Chondrocyte (in vitro differentiated cells): Measurements from ENCODE around the gene SOCS6. TPM values are rescaled to one million over a fixed set of nuclear protein-coding genes. Genes with fewer than 3 reads are reported as not detected.

ENCODE experiments used
- DNase-seq: peaks from one replicate; pipeline ENCODE4 v3.0.0; 2021; ENCODE audit warnings: mixed read lengths, low spot score
- H3K27ac Mint-ChIP-seq: one replicate; pipeline ENCODE4 v1.8.0; 2021; ENCODE audit warnings: mild to moderate bottlenecking, moderate library complexity, mixed read lengths; ENCODE audit not compliant: unreplicated experiment
- H3K27me3 Mint-ChIP-seq: 2 replicates; pipeline ENCODE4 v1.8.0; 2021; ENCODE audit warnings: low read depth, mixed read lengths
- H3K36me3 Mint-ChIP-seq: 2 replicates; pipeline ENCODE4 v1.8.0; 2021; ENCODE audit warnings: low read depth, mixed read lengths
- H3K4me1 Mint-ChIP-seq: 2 replicates; pipeline ENCODE4 v1.8.0; 2021; ENCODE audit warnings: low read depth, mild to moderate bottlenecking, mixed read lengths
- H3K4me3 Mint-ChIP-seq: one replicate; pipeline ENCODE4 v1.8.0; 2021; ENCODE audit warnings: mild to moderate bottlenecking, moderate library complexity, mixed read lengths; ENCODE audit not compliant: unreplicated experiment
- H3K9me3 Mint-ChIP-seq: 2 replicates; pipeline ENCODE4 v1.8.0; 2021; ENCODE audit warnings: low read depth, mixed read lengths
- CTCF ChIP-seq: fragments of 200-600 bp; sonication (generic); IDR thresholded peaks from 2 replicates; pipeline ENCODE4 v1.5.0; 2021; ENCODE audit warnings: antibody characterized with exemption, mild to moderate bottlenecking, moderate library complexity
- total RNA-seq: library from RNA; stranded (reverse); gene quantifications from 3 replicates; pipeline ENCODE4 v1.2.1, GENCODE V29; 2021

SOCS6 gene
- total RNA-seq, 1 donor from 2014 or later: 18.5 TPM

GRCh38 chr18:70299393-70299792, 10.5 kb downstream of the SOCS6 start:
- no peak for DNase-seq
- Mint-ChIP-seq H3K4me1 (peaks cover 34% of the 10 kb centered on the region), H3K9me3 (no peaks in the 10 kb centered on the region), H3K4me3 (no peak overlapping the region), H3K27ac (no peak overlapping the region), H3K27me3 (no peaks in the 10 kb centered on the region), H3K36me3 (no peaks in the 10 kb centered on the region)
- no peak for TF ChIP-seq CTCF

GRCh38 chr18:70301667-70302066, 12.8 kb downstream of the SOCS6 start:
- no peak for DNase-seq
- no peak overlapping the region for H3K27ac Mint-ChIP-seq

GRCh38 chr18:70308555-70309294, 19.9 kb downstream of the SOCS6 start:
- Mint-ChIP-seq H3K9me3 (peaks cover 3% of the 10 kb centered on the region), H3K27ac (no peak overlapping the region), H3K27me3 (no peaks in the 10 kb centered on the region), H3K36me3 (no peaks in the 10 kb centered on the region), H3K4me1 (peaks cover 15% of the 10 kb centered on the region), H3K4me3 (no peak overlapping the region)
- TF ChIP-seq CTCF: no peak
- no peak for DNase-seq

More at GRCh38 chr18:70301667-70302066, 12.8 kb downstream of the SOCS6 start:
- TF ChIP-seq CTCF: no peak
- Mint-ChIP-seq H3K36me3 (no peaks in the 10 kb centered on the region), H3K4me1 (peaks cover 11% of the 10 kb centered on the region), H3K27me3 (no peaks in the 10 kb centered on the region), H3K9me3 (no peaks in the 10 kb centered on the region), H3K4me3 (no peak overlapping the region)

- TF ChIP-seq CTCF: no peak
- H3K36me3 Mint-ChIP-seq: no peaks in the 10 kb centered on the region
- H3K4me3 Mint-ChIP-seq: no peak overlapping the region
- peaks cover 15% of the 10 kb centered on the region for H3K4me1 Mint-ChIP-seq
- peaks cover 3% of the 10 kb centered on the region for H3K9me3 Mint-ChIP-seq
- peak overlapping the region; percentile 45 for H3K27ac Mint-ChIP-seq
- H3K27me3 Mint-ChIP-seq: no peaks in the 10 kb centered on the region
- no peak for DNase-seq
Measured at GRCh38 chr18:70310560-70311320, 21.9 kb downstream of the SOCS6 start.

GRCh38 chr18:70311726-70312125, 22.9 kb downstream of the SOCS6 start:
- H3K27me3 Mint-ChIP-seq: no peaks in the 10 kb centered on the region
- peaks cover 3% of the 10 kb centered on the region for H3K9me3 Mint-ChIP-seq
- no peak for DNase-seq
- peaks cover 15% of the 10 kb centered on the region for H3K4me1 Mint-ChIP-seq
- H3K36me3 Mint-ChIP-seq: no peaks in the 10 kb centered on the region
- no peak overlapping the region for H3K27ac Mint-ChIP-seq
- no peak overlapping the region for H3K4me3 Mint-ChIP-seq
- TF ChIP-seq CTCF: no peak
